GM23248 (cell line): ENCODE results near the gene SGPL1.

Experiments used
- EZH2 ChIP-seq: fragments of 200-600 bp; sonication (generic); IDR thresholded peaks from 2 replicates; pipeline ENCODE4 v1.6.1; 2018; ENCODE audit warnings: antibody characterized with exemption, mild to moderate bottlenecking; ENCODE audit not compliant: insufficient read depth, poor library complexity, severe bottlenecking
- EZH2phosphoT487 ChIP-seq: fragments of 200-600 bp; sonication (generic); IDR thresholded peaks from 2 replicates; pipeline ENCODE4 v1.6.1; 2018; ENCODE audit warnings: antibody characterized with exemption, moderate library complexity, mild to moderate bottlenecking, low read depth; ENCODE audit not compliant: insufficient read depth

DNA sequence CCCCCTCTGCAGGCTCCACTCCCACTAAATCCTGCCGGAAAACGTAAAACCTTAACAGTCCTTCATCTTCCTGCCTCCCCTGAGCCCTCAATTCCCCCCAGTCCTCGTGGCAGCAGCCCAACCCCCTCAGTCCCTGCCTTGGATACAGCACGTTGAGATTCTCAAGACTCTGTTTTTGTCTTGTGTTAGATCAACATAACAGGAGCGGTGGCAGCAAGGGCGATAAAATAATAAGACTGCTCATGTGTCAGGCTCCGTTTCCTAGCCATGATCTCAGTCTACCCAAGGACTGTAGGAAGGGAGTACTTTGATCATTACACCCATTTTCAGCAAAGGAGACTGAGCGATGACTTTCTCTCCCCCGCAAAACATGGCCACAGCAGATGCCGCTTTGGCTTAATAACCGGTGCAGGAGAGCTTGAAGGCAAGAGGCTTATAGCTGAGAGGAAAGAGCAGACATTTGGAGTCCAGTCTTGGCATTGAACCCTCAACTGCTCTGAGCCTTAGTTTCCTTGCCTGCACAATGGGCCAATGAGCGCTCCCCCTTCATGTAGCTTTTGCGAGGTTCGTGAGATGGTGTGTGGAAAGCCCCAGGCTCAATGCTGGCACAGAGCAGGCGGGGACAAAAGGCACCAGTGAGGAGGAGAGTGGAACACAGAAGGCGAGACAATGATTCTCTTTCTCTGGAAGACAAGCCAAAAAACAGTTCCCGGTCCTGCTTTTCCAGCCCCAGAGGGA lies 114.7 kb downstream of the SGPL1 start:
- TF ChIP-seq EZH2phosphoT487 (no peak), EZH2 (no peak)
